H1 (cell line): ENCODE results near the gene DUOX1.

Experiments
- CTCF ChIP-seq, 3 experiments: IDR thresholded peaks; 1 replicate in 2 of 3; 2 replicates in 1 of 3; pipeline versions ENCODE4 v1.5.1 to v1.6.1; 2011; ENCODE audit warnings: low read length in 3 of 3, mild to moderate bottlenecking in 3 of 3, inconsistent platforms in 2 of 3, low read depth in 1 of 3, moderate library complexity in 1 of 3; ENCODE audit not compliant: insufficient read depth in 1 of 3; ENCODE audit errors: control extremely low read depth in 1 of 3
- EP300 ChIP-seq, 2 experiments: IDR thresholded peaks; 1 replicate in 1 of 2; 2 replicates in 1 of 2; pipeline ENCODE4 v1.6.1; 2011 to 2012; ENCODE audit warnings: low read depth in 2 of 2, low read length in 2 of 2, mild to moderate bottlenecking in 2 of 2, borderline replicate concordance in 1 of 2, inconsistent platforms in 1 of 2, moderate library complexity in 1 of 2
- RAD21 ChIP-seq, 2 experiments: IDR thresholded peaks in 1 of 2; conservative IDR thresholded peaks in 1 of 2; 2 replicates each; pipeline ENCODE4 v1.6.1; 2011; ENCODE audit warnings: low read depth in 2 of 2, low read length in 2 of 2, improper control_type of control experiment in 1 of 2, inconsistent platforms in 1 of 2, mild to moderate bottlenecking in 1 of 2, moderate library complexity in 1 of 2
- RFX5 ChIP-seq: IDR thresholded peaks from 2 replicates; pipeline ENCODE4 v1.6.1; 2011; ENCODE audit warnings: low read depth, low read length, improper control_type of control experiment, borderline replicate concordance
- SIX5 ChIP-seq: IDR thresholded peaks from 2 replicates; pipeline ENCODE4 v1.6.1; 2011; ENCODE audit warnings: mild to moderate bottlenecking, low read depth, low read length
- YY1 ChIP-seq: IDR thresholded peaks from 2 replicates; pipeline ENCODE4 v1.6.1; 2011; ENCODE audit warnings: low read depth, mild to moderate bottlenecking, low read length

GRCh38 chr15:45185069-45185779, 55.4 kb downstream of the DUOX1 start:
- TF ChIP-seq YY1 (no peak), CTCF (IDR thresholded peaks at IDR 0.05; ENCODE audit: control extremely low read depth in 1 of 3, insufficient read depth in 1 of 3, low read depth in 1 of 3, low read length in 3 of 3) (no peak), EP300 (IDR thresholded peaks at IDR 0.05; ENCODE audit: borderline replicate concordance in 1 of 2, low read depth in 2 of 2, low read length in 2 of 2) (no peak), RAD21 (IDR thresholded peaks at IDR 0.05 in 1 of 2, conservative IDR thresholded peaks at IDR 0.05 in 1 of 2; ENCODE audit: low read depth in 2 of 2, low read length in 2 of 2) (no peak), SIX5 (no peak), RFX5 (no peak)
